GM19239 (cell line): ENCODE data around the gene BATF.

ENCODE experiments used
- DNase-seq: peaks from one replicate; pipeline ENCODE4 v3.0.0; 2011; ENCODE audit warnings: low spot score; ENCODE audit not compliant: insufficient read length
- FAIRE-seq: peaks from 2 replicates; lab custom pipeline; 2011; peaks lifted over from hg19 to GRCh38; lab: Jason Lieb, UNC

The BATF gene

DNA sequence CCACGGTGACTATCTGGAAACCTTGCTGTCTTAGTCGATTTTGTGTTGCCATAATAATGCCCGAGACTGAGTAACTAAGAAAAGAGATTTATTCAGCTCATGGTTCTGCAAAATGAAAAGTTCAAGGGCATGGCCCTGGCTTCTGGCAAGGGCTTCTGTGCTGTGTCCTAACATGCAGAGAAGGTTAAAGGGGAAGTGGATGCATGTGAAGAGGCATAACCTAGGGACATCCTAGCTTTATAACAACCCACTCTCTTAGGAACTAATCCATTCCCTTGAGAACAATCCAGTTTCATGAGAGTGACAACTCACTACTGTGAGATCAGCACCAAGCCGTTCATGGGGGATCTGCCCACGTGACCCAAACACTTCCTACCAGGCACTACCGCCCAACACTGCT is 67.7 kb downstream of the BATF start:
- DNase-seq (no peak), FAIRE-seq (no peak)

DNA sequence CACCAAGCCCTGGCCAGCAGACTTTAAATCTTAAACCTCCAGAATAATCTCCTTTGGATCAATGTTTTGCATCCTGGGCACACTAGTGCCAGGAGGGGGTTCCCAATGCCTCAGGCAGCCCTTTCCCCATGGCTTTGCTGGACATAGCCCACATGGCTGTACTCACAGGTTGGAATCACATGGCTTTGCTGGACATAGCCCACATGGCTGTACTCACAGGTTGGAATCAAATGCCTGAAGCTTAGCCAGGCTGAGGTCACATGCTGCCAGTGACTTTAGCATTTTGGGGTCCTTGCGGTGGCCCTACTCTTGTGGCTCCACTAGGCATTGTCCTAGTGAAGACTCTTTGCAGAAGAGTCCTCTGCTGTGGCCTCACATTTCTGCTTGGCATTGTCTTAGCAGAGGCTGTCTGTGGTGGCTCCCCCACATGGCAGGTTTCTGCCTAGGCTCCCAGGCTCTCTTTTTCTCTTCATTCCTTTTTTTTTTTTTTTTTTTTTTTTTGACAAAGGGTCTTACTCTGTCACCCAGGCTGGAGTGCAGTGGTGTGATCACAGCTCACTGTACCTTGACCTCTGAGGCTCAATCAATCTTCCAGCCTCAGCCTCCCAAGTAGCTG is 69.2 kb downstream of the BATF start:
- no peak for FAIRE-seq
- DNase-seq = no peak

DNA sequence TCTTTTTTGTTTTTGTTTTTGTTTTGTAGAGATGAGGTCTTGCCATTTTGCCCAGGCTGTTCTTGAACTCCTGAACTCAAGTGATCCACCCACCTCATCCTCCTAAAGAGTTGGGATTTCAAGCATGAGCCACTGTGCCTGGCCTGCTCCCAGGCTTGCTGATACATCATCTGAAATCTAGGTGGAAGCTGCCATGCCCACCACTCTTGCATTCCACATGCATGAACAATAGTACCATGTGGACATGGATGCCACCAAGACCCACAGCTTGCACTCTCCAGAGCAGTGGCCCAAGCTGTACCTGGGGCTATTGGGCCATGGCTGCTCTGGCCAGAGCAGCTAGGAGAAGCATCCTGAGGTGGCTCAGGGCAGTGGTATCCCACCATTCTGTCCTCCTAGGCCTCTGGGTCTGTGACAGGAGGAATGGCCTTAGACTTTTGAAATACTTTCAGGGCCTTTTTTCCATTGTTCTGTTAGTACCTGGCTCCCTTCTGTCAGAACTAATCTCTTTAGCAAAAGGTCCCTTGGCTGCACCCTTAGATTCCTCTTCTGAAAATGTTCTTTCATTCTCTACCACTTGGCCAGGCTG is 69.8 kb downstream of the BATF start:
- FAIRE-seq (no peak), DNase-seq (no peak)

- FAIRE-seq = no peak
- no peak for DNase-seq
Observed at GRCh38 chr14:75595226-75595625, 73.0 kb downstream of the BATF start.
